Left cardiac atrium (tissue), 4 donors: ENCODE results near the gene RNU5B-1. TPM values are rescaled to one million over a fixed set of nuclear protein-coding genes. Genes with fewer than 3 reads are reported as not detected.
A peak's percentile ranks its signal among the peaks of the same experiment; 100 is the strongest.

Experiments used
- ATAC-seq, 2 donors: fragments of 200-7000 bp; cut with Tn5 transposase; one replicate each; pipeline ENCODE4 v1.9.1; 2020; ENCODE audit warnings: mild to moderate bottlenecking in 2 of 2, moderate library complexity in 2 of 2
- DNase-seq: peaks from one replicate; pipeline ENCODE4 v3.0.0-alpha.2; 2020
- intact Hi-C, 2 donors: fragments of 100-400 bp; cut with DNase I; formaldehyde crosslinking; loops; one replicate each; pipeline versions ENCODE4 v1.14.1 to v1.15.1; 2022 to 2023
- long read RNA-seq: library from polyadenylated mRNA; unstranded; transcript quantifications from one replicate; pipeline ENCODE4 v2.0.0, GENCODE V29; 2021
- total RNA-seq, 2 donors: library from RNA; stranded (reverse); fragmentation: NEBNext Ultra II Directional; extraction: Animal tissue kit (Norgen Biotek cat#: 25700); gene quantifications; one replicate each; pipeline ENCODE4 v1.2.1, GENCODE V29; 2021
- donor health status: DM: no; HTN: yes; CAD: no.
- donor health status: DM: no; HTN: yes; CAD: no; lungs with severe emphysema.
- donor health status: DM: yes; HTN: yes; CAD: no.
- donor health status: Dilated cardiomyopathy.

Gene RNU5B-1
- total RNA-seq, result 10 to 100 TPM; 39.9 to 44.0 TPM
- long read RNA-seq, result 0 reads

DNA sequence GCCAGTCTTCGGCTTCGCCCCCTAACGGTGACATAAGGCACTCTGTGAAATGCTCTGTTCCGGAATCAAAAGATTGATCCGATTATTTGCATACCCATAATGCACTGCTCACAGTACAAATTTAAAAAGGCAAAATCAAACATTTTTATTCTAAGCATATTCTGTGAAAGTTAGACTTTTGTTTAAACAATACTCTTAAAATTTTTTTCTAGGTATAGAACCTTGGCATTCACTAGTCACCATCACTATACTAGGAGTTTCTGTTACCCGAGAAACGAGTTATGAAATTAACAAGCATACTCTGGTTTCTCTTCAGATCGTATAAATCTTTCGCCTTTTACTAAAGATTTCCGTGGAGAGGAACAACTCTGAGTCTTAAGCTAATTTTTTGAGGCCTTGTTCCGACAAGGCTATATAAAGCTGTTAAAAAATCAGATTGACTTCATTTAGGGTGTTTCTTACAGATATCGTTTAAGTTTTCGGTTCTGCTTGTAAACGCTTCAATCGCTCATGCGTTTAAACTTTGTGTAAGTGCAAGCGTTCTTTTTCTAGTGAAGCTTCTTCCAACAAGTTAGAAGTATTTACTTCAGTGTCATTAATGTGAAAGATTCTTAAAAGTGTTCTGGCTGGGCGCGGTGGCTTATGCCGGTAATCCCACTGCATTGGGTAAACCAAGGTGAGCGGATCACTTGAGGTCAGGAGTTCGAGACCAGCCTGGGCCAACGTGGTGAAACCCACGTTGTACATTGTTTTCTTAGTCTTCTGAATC lies at the start of gene RNU5B-1:
RNU5B-1 (plus strand) TSS at position 297 of the 769 bp plus-strand sequence.
- ATAC-seq (peak; percentile 91), DNase-seq (peak; percentile 76)
- intact Hi-C loops, result no loop called here

DNA sequence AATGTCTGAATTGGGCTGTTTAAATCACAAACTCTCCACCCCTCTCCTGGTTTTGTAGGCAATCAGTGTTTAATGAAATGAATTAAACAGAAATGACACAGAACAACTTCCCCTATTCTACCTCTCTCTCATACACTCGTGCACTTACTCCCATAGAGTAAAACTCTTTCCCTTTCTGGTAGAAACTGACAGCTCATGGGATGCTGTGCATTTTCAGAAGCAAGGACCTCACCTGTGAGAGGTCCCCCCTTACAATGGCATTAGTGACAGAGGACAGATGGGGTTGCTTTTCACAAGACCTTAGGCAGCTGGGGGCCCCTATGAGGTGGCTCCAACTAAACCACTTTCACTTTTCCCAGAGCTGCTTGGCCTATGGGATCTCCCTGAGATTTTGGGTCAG lies 49.7 kb upstream of the RNU5B-1 start:
- DNase-seq, result no peak
- intact Hi-C loops, result no loop called here
- no peak for ATAC-seq

DNA sequence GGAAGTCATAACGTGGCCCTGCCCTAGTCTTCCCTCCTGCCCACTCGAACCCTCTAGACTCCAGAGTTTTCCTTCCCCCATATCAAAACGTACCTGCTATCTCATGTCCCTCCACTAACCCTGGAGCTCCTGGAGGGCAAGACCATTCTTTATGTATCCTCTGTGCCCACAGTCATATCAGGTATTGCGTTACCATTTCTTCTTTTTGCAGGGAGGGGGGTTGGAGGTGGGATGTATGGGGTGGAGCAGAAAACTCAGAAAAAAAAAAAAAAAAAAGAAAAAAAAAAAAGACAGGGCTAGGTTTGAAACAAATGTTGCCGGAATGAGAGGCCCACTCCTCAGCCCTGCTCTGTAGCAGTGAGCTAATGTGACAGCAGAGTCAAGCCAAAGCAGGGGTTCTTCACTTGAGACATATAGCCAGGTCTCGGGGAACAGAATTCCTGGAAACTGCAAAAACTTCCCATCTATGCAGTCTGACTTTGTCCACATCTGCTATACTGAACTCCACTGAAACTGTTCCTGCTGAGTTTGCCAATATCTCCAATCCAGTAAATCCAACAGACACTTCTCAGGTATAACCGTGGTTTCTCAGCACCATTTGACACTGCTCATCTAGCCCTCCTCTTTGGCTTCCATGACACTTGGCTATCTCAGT lies 48.9 kb upstream of the RNU5B-1 start:
- intact Hi-C loops, result no loop called here

DNA sequence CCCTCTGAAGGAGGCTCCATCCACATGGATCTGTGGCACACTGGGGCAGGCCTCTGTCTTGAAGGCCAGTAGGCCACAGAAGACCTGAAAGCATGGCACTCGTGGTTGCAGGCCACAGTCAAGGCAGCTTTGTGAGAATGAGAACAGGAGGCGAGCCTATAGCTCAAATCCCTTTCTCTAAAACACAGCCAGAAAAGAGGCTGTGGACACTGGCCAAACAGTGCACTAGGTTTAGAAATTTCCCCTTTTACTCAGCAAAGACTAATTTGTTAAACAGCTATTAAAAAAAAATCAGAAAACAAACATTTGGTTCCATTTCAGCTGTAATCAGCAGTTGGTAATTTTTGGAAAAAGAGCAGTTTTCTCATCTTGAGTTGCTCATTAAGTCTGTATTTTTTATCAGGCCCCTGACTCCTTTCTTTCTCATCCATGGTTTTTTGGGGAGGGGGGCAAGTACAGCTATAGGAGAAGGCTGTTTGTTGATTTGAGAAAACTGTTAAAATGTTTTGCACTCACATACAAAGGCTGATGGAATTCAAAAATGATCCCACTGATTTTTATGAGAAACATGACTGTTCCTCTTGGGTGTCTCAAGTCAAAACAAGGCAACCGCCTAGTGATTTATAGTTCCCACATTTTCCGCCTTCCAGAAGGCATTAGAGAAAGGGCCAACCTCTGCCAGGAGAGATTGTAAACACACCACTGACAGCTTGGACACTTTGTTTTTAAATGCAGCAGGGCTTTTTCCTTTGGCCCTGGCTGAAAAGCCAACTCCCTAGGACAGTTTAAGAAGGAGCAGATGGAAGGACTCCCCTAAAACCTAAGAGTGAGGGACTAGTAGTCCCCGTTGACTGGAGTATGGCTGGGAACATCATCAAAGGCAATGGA lies 45.9 kb upstream of the RNU5B-1 start:
- intact Hi-C loops, result no loop called here
- DNase-seq, result no peak
- peak; percentile 24 to 56 for ATAC-seq

More for the DNA sequence above, 48.9 kb upstream of the RNU5B-1 start:
- DNase-seq (no peak), ATAC-seq (no peak)

DNA sequence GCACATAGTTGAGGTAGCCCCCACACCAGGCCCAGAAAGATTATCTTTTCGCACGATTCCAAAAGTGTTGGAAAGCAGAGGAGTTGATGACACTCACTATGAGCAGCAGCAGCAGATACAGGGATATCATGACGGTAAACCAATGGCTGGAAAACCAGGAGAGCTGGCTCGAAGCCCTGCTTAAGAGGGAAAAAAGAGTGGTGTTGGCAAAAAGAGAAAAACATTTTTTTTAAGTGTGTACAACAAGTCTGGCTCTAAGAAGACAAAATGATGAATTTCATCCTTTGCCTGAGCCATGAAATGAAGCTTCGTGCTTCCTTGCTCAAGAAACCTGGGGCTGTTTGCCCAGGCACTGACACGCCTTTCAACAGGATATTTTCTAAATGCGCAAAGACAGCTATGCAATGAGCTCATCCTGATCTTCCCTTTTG lies 45.1 kb upstream of the RNU5B-1 start:
- peak; percentile 46 to 70 for ATAC-seq
- DNase-seq, result no peak
- intact Hi-C loops, result no loop called here

DNA sequence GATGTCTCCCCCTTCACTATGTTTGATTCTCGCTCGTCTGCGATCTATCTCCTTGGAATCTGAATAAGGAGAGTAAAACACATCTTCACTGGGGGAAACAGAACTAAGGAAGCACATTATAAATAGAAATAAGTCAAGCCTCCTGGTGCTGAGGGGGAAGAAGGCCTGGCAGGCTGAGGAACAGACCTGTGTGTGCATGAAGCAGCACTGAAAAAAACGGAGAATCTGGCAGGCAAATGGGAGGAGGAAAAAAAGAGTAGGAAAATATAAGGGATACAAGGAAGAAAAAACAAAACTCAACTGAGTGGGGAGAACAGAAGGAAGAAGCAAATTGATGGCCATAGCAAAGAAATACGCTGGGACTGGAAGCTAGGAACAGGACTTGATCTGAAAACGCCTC lies 43.5 kb upstream of the RNU5B-1 start:
- intact Hi-C loops, result no loop called here
- DNase-seq, result no peak
- no peak for ATAC-seq

DNA sequence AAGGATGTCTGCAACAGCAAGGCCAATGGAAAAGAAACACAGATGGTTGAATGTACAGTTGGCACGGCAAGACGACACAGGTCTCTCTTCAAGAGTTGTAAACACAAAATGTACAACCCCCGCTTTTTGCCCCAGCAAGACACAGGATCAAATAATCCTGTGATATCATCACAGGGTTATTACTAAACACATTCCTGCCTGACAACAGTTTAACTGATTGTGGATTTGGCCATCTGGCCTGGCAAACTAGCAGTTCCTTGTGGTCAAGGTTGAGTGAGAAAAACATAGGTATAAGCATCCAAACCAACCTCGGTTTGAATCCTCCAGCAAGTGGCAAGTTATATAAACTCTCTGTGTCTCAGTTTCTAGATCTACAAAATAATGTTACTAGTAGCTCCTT lies 41.2 kb upstream of the RNU5B-1 start:
- DNase-seq (no peak), ATAC-seq (no peak)
- intact Hi-C loops, result no loop called here

DNA sequence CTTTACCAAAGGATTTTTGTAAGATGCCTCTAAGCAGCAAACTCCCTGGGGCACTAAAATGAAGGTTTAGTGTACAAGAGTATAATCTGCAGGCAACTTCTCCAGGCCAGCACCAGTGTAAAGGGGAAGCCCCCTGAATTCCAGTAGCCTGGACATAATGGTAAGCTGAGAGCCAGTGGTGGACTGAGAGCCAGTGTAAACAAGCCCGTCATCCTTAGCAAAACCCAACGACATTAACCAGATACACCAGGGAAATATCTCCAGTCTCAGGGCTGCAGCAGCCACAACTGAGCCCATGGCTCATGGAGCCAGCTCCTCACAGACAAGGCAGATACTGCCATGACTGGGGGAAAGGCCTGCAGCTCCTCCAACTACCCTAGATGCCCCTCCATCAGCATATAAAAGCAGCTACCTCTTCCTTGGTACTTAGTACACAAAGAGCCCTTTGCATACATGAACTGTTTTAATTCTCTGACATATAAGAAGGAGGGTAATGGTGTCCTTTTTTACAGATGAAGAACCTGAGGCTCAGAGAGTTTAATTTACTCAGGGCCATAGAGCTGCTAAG lies 39.5 kb upstream of the RNU5B-1 start:
- ATAC-seq (peak; percentile 74 to 92), DNase-seq (peak; percentile 31)
- intact Hi-C loops, result no loop called here

DNA sequence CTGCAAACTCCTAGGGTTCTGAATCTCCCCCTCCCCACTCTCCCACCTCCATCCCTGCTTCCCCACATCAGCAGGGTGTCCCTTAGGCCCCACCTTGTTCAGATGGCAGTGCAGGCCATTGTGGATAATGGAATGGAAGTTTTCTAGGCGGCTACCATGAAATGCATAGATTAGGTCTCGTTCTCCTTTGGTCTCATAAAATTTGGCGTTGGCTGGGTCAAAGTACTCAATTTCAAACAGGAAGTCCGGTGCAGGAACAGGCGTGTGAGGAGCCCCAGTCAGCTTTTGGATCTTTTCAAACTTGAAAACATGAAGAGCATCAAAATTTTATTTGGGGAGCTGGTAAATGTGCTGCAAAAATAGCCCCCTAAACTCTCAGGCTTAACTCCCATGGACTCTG lies 38.0 kb upstream of the RNU5B-1 start:
- intact Hi-C loops, result no loop called here
- ATAC-seq (no peak), DNase-seq (no peak)

DNA sequence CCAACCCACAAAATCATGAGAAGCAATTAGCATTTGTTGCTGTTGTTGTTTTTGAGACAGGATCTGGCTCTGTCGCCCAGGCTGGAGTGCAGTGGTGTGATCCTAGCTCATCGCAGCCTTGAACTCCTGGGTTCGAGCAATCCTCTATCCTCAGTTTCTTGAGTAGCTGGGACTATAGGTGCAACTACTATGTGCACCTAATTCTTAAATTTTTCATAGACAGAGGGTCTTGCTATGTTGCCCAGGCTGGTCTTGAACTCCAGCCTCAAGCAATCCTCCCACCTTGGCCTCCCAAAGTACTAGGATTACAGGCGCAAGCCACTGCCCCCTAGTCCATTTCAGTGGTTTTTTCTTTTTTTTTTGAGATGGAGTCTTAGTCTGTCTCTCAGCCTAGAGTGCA lies 36.1 kb upstream of the RNU5B-1 start:
- ATAC-seq (no peak), DNase-seq (no peak)
- intact Hi-C loops, result no loop called here

DNA sequence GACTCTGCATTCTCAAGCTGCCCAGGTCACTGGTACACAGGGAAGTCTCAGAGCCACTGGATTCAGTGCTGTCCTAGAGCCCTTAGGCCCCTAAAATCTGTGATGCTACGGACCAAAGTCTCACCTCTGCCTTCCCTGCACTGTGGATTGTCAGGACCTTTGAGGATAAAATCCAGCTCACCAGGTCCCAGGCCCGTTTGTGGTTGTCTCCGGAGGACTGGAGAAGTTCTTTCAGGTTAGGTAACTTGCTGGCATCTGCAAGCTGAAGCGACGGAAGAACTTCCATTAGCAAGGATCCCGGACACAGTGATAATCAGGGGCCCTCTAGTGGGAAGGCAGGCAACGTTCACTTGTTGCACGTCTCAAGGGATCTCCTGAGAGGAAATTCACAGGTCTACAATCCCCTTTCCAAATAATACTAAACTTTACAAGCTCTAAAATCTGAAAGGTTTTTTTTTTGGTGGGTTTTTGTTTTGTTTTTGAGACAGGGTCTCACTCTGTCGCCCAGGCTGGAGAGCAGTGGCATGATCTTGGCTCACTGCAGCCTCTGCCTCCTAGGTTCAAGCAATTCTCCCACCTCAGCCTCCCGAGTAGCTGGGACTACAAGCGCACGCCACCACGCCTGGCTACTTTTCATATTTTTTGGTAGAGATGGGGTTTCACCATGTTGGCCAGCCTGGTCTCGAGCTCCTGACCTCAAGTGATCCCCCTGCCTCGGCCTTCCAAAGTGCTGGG lies 33.5 kb upstream of the RNU5B-1 start:
- intact Hi-C loops, result loop anchor here (1.0 to 10.0 kb wide), 3 partner anchors 82 to 226 kb away; partner anchors contain the start of genes CLPX (in 1 of the 2) and SLC51B (in 1 of the 2)
- peak; percentile 86 to 93 for ATAC-seq
- peak; percentile 65 for DNase-seq

DNA sequence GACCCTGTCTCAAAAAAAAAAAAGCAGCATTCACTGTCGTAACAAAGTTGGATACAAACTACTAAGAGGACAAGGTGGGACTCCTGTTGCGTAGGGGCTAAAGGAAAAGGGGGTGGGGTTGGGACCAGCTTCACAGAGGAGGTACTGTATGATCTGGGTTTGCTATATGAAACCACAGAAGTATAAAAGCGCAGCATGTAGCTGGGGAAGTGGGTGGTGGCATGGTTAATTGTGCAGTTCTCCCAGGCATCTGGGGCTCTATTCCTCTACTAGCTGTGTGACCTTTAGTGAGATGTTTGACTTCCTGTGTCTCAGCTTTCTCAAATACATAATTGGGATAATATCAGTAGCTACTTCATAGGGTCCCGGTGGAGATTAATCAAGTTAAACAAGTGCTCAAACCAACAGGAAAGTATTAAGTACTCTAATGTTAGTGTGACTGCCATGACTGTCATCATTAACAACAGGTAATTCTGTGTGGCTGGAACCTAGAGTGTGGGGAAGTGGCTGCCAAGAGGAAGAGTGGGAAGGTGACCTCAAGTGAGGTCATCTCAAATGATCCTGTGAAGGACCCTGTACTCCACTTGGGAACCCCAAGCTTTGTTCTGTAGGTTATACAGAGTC lies 29.3 kb upstream of the RNU5B-1 start:
- ATAC-seq, result peak in 1 of 2 donors; percentile 46
- DNase-seq, result no peak
- intact Hi-C loops, result loop anchor here in 1 of 2 donors (10.0 kb wide), 1 partner anchor 230 kb away; the partner anchor contains the start of gene SLC51B

DNA sequence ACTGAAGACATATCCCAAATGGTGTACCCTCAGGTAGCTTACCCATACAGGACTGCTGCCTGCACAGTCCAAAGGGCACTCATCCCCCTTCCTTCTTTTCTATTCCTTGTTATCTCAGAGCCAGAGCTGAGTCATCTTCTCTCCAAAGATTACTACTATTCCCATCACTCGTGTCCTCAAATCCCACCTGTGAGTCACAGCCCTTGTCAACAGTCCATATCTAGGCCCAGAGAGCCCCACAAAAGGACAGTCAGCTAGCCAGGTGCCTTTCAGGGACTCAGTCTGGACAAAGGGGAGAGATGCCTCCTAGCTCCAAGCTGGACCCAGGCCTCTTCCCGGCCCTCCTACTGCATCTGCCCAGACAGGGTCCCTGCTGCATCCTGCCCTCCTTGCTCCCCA lies 28.8 kb upstream of the RNU5B-1 start:
- intact Hi-C loops, result loop anchor here in 1 of 2 donors (10.0 kb wide), 1 partner anchor 231 kb away; the partner anchor contains the start of gene SLC51B
- ATAC-seq, result peak in 1 of 2 donors; percentile 82
- no peak for DNase-seq

DNA sequence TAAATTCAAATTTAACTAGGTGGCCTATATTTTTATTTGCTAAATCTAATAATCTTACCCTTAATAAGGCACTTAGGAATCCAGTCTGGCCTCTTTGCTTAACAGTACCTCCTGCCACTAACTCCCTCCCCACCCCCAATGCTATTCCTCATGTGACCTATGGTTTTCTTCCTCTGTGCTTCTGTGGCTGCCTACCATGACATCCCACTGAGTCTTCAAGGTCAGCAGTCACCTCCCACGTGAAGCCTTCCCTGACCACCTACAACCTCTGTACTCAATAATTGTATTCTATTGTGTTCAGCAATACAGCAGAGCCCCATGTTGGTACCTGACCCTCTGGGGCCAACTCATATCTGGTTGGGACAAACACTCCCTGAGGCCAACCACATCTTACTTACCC lies 27.5 kb upstream of the RNU5B-1 start:
- DNase-seq, result no peak
- ATAC-seq, result no peak
- intact Hi-C loops, result loop anchor here in 1 of 2 donors (10.0 kb wide), 1 partner anchor 232 kb away; the partner anchor contains the start of gene SLC51B

DNA sequence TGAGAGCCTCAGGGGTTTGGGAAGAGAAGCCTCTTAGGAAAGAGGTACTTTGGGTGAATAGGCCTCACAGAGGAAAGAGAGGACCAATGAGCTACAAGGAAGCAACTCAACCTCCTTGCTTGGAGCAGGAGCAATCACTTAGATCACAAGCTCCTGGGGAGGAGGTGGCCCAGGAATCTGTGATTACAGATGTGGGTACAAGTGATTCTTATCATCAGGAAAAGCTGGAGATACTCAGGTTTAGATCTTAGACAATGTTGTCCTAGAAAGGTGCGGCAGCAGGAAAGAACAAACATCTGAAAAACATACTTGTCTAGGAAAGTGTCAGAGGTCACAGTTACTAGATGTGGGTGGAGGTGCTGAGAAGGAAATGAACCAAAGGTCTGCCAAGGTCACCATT lies 26.0 kb upstream of the RNU5B-1 start:
- ATAC-seq (no peak), DNase-seq (no peak)
- intact Hi-C loops, result loop anchor here in 1 of 2 donors (10.0 kb wide), 1 partner anchor 234 kb away; the partner anchor contains the start of gene SLC51B

DNA sequence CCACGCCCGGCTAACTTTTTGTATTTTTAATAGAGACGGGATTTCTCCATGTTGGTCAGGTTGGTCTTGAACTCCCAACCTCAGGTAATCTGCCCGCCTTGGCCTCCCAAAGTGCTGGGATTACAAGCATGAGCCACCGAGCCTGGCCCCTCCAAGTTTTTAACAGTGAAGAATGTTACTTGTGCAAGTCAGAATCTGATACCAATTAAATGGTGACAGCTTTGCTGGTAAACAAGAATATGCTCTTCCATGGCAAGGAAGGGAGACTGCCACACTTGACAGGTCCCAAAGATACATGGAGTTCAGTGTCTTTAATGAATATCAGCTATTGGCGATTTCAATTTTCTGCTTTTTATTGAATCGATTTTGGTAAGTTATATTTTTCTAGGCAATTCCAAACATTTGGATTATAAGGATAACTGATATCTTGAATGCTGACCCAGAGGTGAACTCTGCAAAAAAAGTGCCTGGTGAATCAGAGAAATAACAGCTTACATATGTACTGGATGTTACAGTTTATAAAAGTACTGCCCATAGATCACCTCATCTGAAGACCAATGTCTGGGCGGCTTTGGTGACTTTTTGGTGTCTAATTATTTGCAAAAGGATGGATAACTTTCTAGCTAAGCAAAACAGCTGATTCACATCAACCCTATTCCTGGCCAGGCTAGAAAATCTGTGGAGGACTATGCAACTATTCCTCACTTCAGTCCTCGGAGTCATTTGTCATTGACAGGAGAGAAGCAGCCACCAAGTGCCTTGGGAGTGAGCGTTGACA lies 19.0 kb upstream of the RNU5B-1 start:
- no peak for DNase-seq
- ATAC-seq, result no peak
- intact Hi-C loops, result no loop called here

DNA sequence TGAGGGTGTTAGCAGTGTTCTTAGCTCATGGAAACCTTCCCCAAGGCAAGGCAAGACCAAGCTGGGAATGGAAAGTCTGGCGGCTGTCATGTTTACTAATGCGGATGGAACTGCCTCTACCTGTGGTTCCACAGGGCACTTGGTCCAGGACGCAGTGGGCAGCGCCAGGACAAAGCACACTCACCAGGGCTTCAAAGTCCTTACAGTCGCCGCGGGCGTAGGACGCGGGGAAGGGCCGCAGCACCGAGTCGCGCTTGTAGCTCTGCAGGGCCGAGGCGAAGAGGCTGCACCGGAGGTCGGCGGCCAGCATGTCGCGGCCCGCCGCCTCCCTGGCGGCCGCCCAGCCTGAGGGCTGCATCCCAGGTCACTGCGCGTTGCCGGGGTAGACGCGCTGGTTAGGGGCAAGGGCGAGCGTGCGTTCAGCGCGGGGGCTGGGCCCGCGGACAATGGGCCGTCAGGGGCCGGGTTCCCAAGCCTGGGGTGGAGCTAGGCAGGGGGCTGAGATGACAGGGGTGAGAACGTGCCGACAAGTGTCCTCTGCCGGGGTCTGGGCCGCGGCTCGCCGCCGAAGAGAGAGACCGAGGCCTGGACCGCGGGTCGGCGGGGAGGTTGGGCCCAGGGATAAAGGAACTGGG lies 18.3 kb upstream of the RNU5B-1 start:
- ATAC-seq (peak; percentile 50 to 69), DNase-seq (peak; percentile 52)
- intact Hi-C loops, result no loop called here
